GM19395 (cell line): ENCODE measurements around the gene FXN.
A peak's percentile ranks its signal among the peaks of the same experiment; 100 is the strongest.
"Not testable (repeated sequence)": the region's sequence is repeated elsewhere in the genome, so short reads cannot be mapped to it uniquely, and the experiment has no call there.

Source experiments
- ATAC-seq: cut with Tn5 transposase; IDR thresholded peaks from one replicate; pipeline ENCODE4 v1.9.1; 2021; ENCODE audit warnings: mild to moderate bottlenecking, moderate library complexity; ENCODE audit not compliant: unreplicated experiment

Gene FXN

GRCh38 chr9:69035438-69036308, at the start of gene FXN:
Gene FXN (plus strand): TSS chr9:69035752. CDS start chr9:69035783, 31 bp downstream.
- peak; percentile 95 for ATAC-seq

- ATAC-seq, result not testable (repeated sequence)
Measured at GRCh38 chr9:68986949-68987348, 48.6 kb upstream of the FXN start.

GRCh38 chr9:68991457-68991856, 44.1 kb upstream of the FXN start:
- ATAC-seq, result no peak

- no peak for ATAC-seq
Measured at GRCh38 chr9:68995776-68996175, 39.8 kb upstream of the FXN start.

- no peak for ATAC-seq
Measured at GRCh38 chr9:68996462-68996861, 39.1 kb upstream of the FXN start.

GRCh38 chr9:68997666-68998065, 37.9 kb upstream of the FXN start:
- ATAC-seq, result no peak

- ATAC-seq, result no peak
Measured at GRCh38 chr9:68998385-68998784, 37.2 kb upstream of the FXN start.

GRCh38 chr9:68998812-68999211, 36.7 kb upstream of the FXN start:
- peak; percentile 54 for ATAC-seq

GRCh38 chr9:68999393-69000105, 36.0 kb upstream of the FXN start:
- ATAC-seq, result peak; percentile 83

GRCh38 chr9:69001921-69002320, 33.6 kb upstream of the FXN start:
- ATAC-seq, result no peak

- ATAC-seq, result no peak
Measured at GRCh38 chr9:69003051-69003450, 32.5 kb upstream of the FXN start.

- no peak for ATAC-seq
Measured at GRCh38 chr9:69004836-69005235, 30.7 kb upstream of the FXN start.

- ATAC-seq, result no peak
Measured at GRCh38 chr9:69009708-69010107, 25.8 kb upstream of the FXN start.

GRCh38 chr9:69012696-69013381, 22.7 kb upstream of the FXN start:
- no peak for ATAC-seq

- no peak for ATAC-seq
Measured at GRCh38 chr9:69013382-69013727, 22.2 kb upstream of the FXN start.

GRCh38 chr9:69014013-69014412, 21.5 kb upstream of the FXN start, which contains the start of gene PRKACG:
Gene PRKACG (minus strand): TSS chr9:69014113. CDS start chr9:69014092, 21 bp downstream.
- no peak for ATAC-seq

GRCh38 chr9:69016191-69017096, 19.1 kb upstream of the FXN start:
- no peak for ATAC-seq

- no peak for ATAC-seq
Measured at GRCh38 chr9:69018737-69019136, 16.8 kb upstream of the FXN start.

- no peak for ATAC-seq
Measured at GRCh38 chr9:69019808-69020207, 15.7 kb upstream of the FXN start.

- ATAC-seq, result no peak
Measured at GRCh38 chr9:69020301-69021145, 15.0 kb upstream of the FXN start.
